Neural cell (in vitro differentiated cells): Measurements from ENCODE around the gene DLG5. TPM values are rescaled to one million over a fixed set of nuclear protein-coding genes. Genes with fewer than 3 reads are reported as not detected.

Source experiments
- H2AFZ ChIP-seq: fragments of 200-600, 300-800 bp; sonication (generic), shearing (Covaris generic); 2 replicates; pipeline ENCODE4 v1.6.0; 2014; ENCODE audit warnings: low read depth, mild to moderate bottlenecking, antibody characterized with exemption, low read length, moderate library complexity
- H3F3A ChIP-seq: fragments of 200-600 bp; shearing (Covaris generic); 2 replicates; pipeline ENCODE4 v1.6.1; 2016; ENCODE audit warnings: mild to moderate bottlenecking, moderate library complexity, mixed read lengths, antibody characterized with exemption, low read length; ENCODE audit not compliant: insufficient read depth, poor library complexity, severe bottlenecking
- H3K27ac ChIP-seq: fragments of 200-600, 300-800 bp; sonication (generic), shearing (Covaris generic); 2 replicates; pipeline ENCODE4 v1.5.1; 2014; ENCODE audit warnings: mild to moderate bottlenecking, low read length, moderate library complexity
- H3K27me3 ChIP-seq: fragments of 300-800, 200-600 bp; sonication (generic), shearing (Covaris generic); 2 replicates; pipeline ENCODE4 v1.6.0; 2014; ENCODE audit warnings: mild to moderate bottlenecking, low read depth, low read length, moderate library complexity; ENCODE audit not compliant: insufficient read depth
- H3K36me3 ChIP-seq: fragments of 300-800, 200-600 bp; sonication (generic), shearing (Covaris generic); 2 replicates; pipeline ENCODE4 v1.5.1; 2014; ENCODE audit warnings: mild to moderate bottlenecking, antibody characterized with exemption, low read length, moderate library complexity; ENCODE audit not compliant: insufficient read depth
- H3K4me2 ChIP-seq: fragments of 300-800, 200-600 bp; sonication (generic), shearing (Covaris generic); 2 replicates; pipeline ENCODE4 v1.6.0; 2014; ENCODE audit warnings: mild to moderate bottlenecking, low read length
- H3K4me3 ChIP-seq: fragments of 300-800, 200-600 bp; sonication (generic), shearing (Covaris generic); 2 replicates; pipeline ENCODE4 v1.5.1; 2014; ENCODE audit warnings: mild to moderate bottlenecking, low read length, moderate library complexity
- H3K79me2 ChIP-seq: fragments of 200-600 bp; shearing (Covaris generic); replicated peaks from 2 replicates; pipeline ENCODE4 v1.6.0; 2014; ENCODE audit warnings: mild to moderate bottlenecking, low read length, moderate library complexity; ENCODE audit not compliant: insufficient read depth
- H3K9ac ChIP-seq: fragments of 300-800, 200-600 bp; sonication (generic), shearing (Covaris generic); 2 replicates; pipeline ENCODE4 v1.6.1; 2016; ENCODE audit warnings: mild to moderate bottlenecking, low read length, mixed read lengths
- H3K9me2 ChIP-seq: fragments of 200-600 bp; shearing (Covaris generic); 2 replicates; pipeline ENCODE4 v1.6.1; 2016; ENCODE audit warnings: mild to moderate bottlenecking, low read length, mixed read lengths; ENCODE audit not compliant: insufficient read depth
- H3K9me3 ChIP-seq: fragments of 200-600, 300-800 bp; sonication (generic), shearing (Covaris generic); 2 replicates; pipeline ENCODE4 v1.6.1; 2016; ENCODE audit warnings: mild to moderate bottlenecking, mixed run types, low read length, moderate library complexity, mixed read lengths
- H4K20me1 ChIP-seq: fragments of 200-600 bp; shearing (Covaris generic); 2 replicates; pipeline ENCODE4 v1.6.1; 2016; ENCODE audit warnings: mild to moderate bottlenecking, mixed run types; ENCODE audit not compliant: insufficient read depth
- CTCF ChIP-seq: fragments of 450-650 bp; IDR thresholded peaks from 2 replicates; pipeline ENCODE4 v1.5.1; 2014; ENCODE audit warnings: antibody characterized with exemption, mild to moderate bottlenecking, moderate library complexity; ENCODE audit not compliant: poor library complexity, severe bottlenecking
- EP300 ChIP-seq: fragments of 450-650 bp; conservative IDR thresholded peaks from 2 replicates; pipeline ENCODE4 v1.6.1; 2014; ENCODE audit warnings: antibody characterized with exemption, mild to moderate bottlenecking, moderate library complexity; ENCODE audit not compliant: poor library complexity, severe bottlenecking
- EZH2 ChIP-seq: fragments of 200-600, 300-800 bp; shearing (Covaris generic), sonication (generic); IDR thresholded peaks from 2 replicates; pipeline ENCODE4 v1.6.1; 2014; ENCODE audit warnings: antibody characterized with exemption, low read length, borderline replicate concordance, mild to moderate bottlenecking; ENCODE audit not compliant: insufficient read depth, poor library complexity, severe bottlenecking
- MXI1 ChIP-seq: fragments of 450-650 bp; conservative IDR thresholded peaks from 2 replicates; pipeline ENCODE4 v1.6.1; 2014; ENCODE audit warnings: antibody characterized with exemption, mild to moderate bottlenecking; ENCODE audit not compliant: poor library complexity, severe bottlenecking
- POLR2AphosphoS5 ChIP-seq: IDR thresholded peaks from 2 replicates; pipeline ENCODE4 v1.6.1; 2012
- RAD21 ChIP-seq: fragments of 450-650 bp; conservative IDR thresholded peaks from 2 replicates; pipeline ENCODE4 v1.6.1; 2014; ENCODE audit warnings: antibody characterized with exemption, mild to moderate bottlenecking, moderate library complexity
- REST ChIP-seq: IDR thresholded peaks from 2 replicates; pipeline ENCODE4 v1.6.1; 2012; ENCODE audit warnings: borderline replicate concordance
- SMC3 ChIP-seq: fragments of 450-650 bp; conservative IDR thresholded peaks from 2 replicates; pipeline ENCODE4 v1.6.1; 2014; ENCODE audit warnings: antibody characterized with exemption, mild to moderate bottlenecking, moderate library complexity; ENCODE audit not compliant: poor library complexity
- TAF1 ChIP-seq: IDR thresholded peaks from 2 replicates; pipeline ENCODE4 v1.6.1; 2012; ENCODE audit warnings: low read depth
- polyA plus RNA-seq: library from polyadenylated mRNA; depleted of rRNA; stranded (reverse); fragments of >200 nt; gene quantifications from 2 replicates; pipeline ENCODE4 v1.2.3, GENCODE V29; 2014

The DLG5 gene
- polyA plus RNA-seq, 1 donor from 2014 or later: 72.9 TPM

GRCh38 chr10:77780180-77780579 lies 146.4 kb downstream of the DLG5 start:
- no peaks in the 10 kb centered on the region for H3K9me2 ChIP-seq
- no peak overlapping the region for H3K9ac ChIP-seq
- H2AFZ ChIP-seq: no peak overlapping the region
- no peak overlapping the region for H3K4me2 ChIP-seq
- H3K9me3 ChIP-seq: no peaks in the 10 kb centered on the region
- H3K4me3 ChIP-seq: no peak overlapping the region
- TF ChIP-seq POLR2AphosphoS5 (no peak), REST (no peak), EP300 (no peak), RAD21 (no peak), MXI1 (no peak), EZH2 (no peak), SMC3 (no peak), CTCF (no peak), TAF1 (no peak)
- no peaks in the 10 kb centered on the region for H3K79me2 ChIP-seq
- no peaks in the 10 kb centered on the region for H3K36me3 ChIP-seq
- H4K20me1 ChIP-seq: no peaks in the 10 kb centered on the region
- no peaks in the 10 kb centered on the region for H3K27me3 ChIP-seq
- no peaks in the 10 kb centered on the region for H3F3A ChIP-seq
- no peak overlapping the region for H3K27ac ChIP-seq

- no peak overlapping the region for H2AFZ ChIP-seq
- no peaks in the 10 kb centered on the region for H3K79me2 ChIP-seq
- H3K9me3 ChIP-seq: no peaks in the 10 kb centered on the region
- TF ChIP-seq POLR2AphosphoS5 (no peak), EP300 (no peak), RAD21 (no peak), SMC3 (no peak), MXI1 (no peak), TAF1 (no peak), REST (no peak), CTCF (no peak), EZH2 (no peak)
- H3K4me2 ChIP-seq: no peak overlapping the region
- no peak overlapping the region for H3K4me3 ChIP-seq
- no peaks in the 10 kb centered on the region for H3F3A ChIP-seq
- no peaks in the 10 kb centered on the region for H3K36me3 ChIP-seq
- H3K27me3 ChIP-seq: no peaks in the 10 kb centered on the region
- H3K27ac ChIP-seq: no peak overlapping the region
- no peaks in the 10 kb centered on the region for H4K20me1 ChIP-seq
- H3K9ac ChIP-seq: no peak overlapping the region
- H3K9me2 ChIP-seq: no peaks in the 10 kb centered on the region
Measured at GRCh38 chr10:77776487-77776886, 150.1 kb downstream of the DLG5 start.
